ENCODE data around the gene APOBR. TPM values are rescaled to one million over a fixed set of nuclear protein-coding genes. Genes with fewer than 3 reads are reported as not detected.

APOBR gene
- total RNA-seq, 2 experiments from 2014 or later: 5.5 TPM

- POLR2A ChIA-PET: interaction anchor here (0.6 to 0.9 kb wide), 3 partner anchors 21 to 462 kb away, joined by 3 to 4 read pairs (median 3); no protein-coding TSS in a partner anchor
- DNase-seq: no peak
- no peak for TF ChIP-seq CTCF (IDR thresholded peaks at IDR 0.05)
- no peaks in the 10 kb centered on the region for H3K27me3 Mint-ChIP-seq
- ATAC-seq: no peak
- no peaks in the 10 kb centered on the region for H3K36me3 Mint-ChIP-seq (ENCODE audit: low read depth)
- H3K4me1 Mint-ChIP-seq (ENCODE audit: low read depth): peaks cover 14% of the 10 kb centered on the region
- no peaks in the 10 kb centered on the region for H3K9me3 Mint-ChIP-seq
- H3K27ac Mint-ChIP-seq: no peak overlapping the region
- no peak overlapping the region for H3K4me3 Mint-ChIP-seq
- CTCF ChIA-PET: interaction anchor here (0.6 kb wide), 1 partner anchor 197 kb away, joined by 3 read pairs; no protein-coding TSS in a partner anchor
- intact Hi-C loops (cut with micrococcal nuclease): no loop called here
Measured at GRCh38 chr16:28511801-28512789, 17.7 kb downstream of the APOBR start.

DNA sequence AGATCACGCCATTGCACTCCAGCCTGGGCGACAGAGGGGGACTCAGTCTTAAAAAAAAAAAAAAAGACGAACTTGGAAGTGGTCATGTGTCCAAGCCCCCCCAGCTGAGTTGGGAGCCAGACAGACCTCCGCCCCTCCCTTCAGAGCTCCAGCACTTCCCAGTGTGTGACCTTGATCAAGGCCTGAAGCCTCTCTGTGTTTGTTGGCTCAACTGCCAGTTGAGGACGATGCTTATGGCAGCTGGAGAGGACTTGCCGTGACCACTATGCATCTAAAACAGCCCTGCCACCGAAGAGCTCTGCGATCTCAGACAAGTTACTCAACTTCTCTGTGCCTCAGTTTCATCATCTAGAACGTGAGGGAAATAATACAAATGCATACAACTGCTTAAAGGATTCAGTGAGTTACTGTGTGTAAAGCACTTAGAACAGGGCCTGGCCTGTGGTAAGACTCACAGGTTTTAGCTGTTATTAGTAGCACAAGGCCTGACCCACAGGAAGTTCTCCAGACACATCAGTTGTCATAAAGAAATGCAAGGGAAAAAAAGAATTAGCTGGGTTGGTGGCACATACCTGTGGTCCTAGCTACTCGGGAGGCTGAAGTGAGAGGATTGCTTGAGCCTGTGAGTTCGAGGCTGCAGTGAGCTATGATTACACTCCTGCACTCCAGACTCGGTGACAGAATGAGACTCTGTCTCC is 19.2 kb downstream of the APOBR start:
- Mint-ChIP-seq H3K4me1 (ENCODE audit: low read depth) (peaks cover 2% of the 10 kb centered on the region), H3K27me3 (no peaks in the 10 kb centered on the region), H3K4me3 (no peak overlapping the region), H3K9me3 (no peaks in the 10 kb centered on the region), H3K36me3 (ENCODE audit: low read depth) (no peaks in the 10 kb centered on the region), H3K27ac (no peak overlapping the region)
- ATAC-seq: no peak
- no peak for TF ChIP-seq CTCF (IDR thresholded peaks at IDR 0.05)
- POLR2A ChIA-PET: interaction anchor here (0.7 to 1.0 kb wide), 2 partner anchors 36 to 56 kb away, joined by 3 read pairs; no protein-coding TSS in a partner anchor
- CTCF ChIA-PET: no interaction called here
- intact Hi-C loops (cut with micrococcal nuclease): no loop called here
- DNase-seq: no peak

DNA sequence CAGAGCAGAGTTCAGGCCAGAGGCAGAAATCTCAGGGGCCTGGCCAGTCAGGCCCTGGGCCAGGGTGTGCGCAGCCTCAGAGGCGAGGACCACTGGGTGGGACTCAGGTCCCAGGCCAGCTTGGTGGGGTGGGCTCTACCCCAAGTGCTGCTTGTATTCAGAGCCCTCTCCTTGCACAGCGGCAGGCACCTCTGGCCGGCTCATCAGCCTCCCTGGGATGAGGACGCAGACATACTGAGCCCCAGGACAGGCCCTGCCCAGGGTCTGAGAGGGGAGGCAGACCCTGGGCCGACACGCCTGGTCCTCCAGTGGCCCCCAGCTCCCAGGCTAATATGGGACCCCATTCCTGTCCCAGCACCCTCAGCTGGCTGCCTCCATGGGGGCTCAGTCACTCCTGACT is 19.8 kb downstream of the APOBR start:
- Mint-ChIP-seq H3K4me3 (no peak overlapping the region), H3K4me1 (ENCODE audit: low read depth) (peaks cover 2% of the 10 kb centered on the region), H3K9me3 (no peaks in the 10 kb centered on the region), H3K27ac (no peak overlapping the region), H3K27me3 (no peaks in the 10 kb centered on the region), H3K36me3 (ENCODE audit: low read depth) (no peaks in the 10 kb centered on the region)
- no peak for TF ChIP-seq CTCF (IDR thresholded peaks at IDR 0.05)
- DNase-seq (no peak), ATAC-seq (no peak)
- ChIA-PET POLR2A (interaction anchor here (1.0 kb wide), 1 partner anchor 35 kb away, joined by 3 read pairs; no protein-coding TSS in a partner anchor), CTCF (no interaction called here)
- intact Hi-C loops (cut with micrococcal nuclease): no loop called here

DNA sequence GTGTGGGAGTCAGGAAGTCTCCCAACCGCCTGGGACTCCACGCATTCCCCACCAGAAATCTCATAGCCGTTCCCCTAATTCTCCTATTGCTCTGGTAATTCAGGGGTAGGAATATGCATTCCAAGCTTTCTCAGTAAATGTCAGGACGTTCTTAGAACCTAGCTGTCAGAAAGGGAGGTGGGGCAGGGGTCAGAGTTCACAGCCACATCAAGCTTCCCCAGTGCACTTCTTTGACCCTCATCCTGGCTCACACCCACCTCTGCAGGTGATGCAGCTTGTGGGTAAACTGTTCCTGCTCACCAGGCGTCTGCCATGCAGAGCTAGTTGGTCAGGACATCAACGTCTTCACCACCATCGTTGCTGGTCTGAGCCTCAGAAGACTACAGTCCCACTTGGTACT is 26.2 kb downstream of the APOBR start:
- ChIA-PET POLR2A (no interaction called here), CTCF (no interaction called here)
- H3K36me3 Mint-ChIP-seq (ENCODE audit: low read depth): no peaks in the 10 kb centered on the region
- no peak overlapping the region for H3K4me3 Mint-ChIP-seq
- peaks cover 6% of the 10 kb centered on the region for H3K4me1 Mint-ChIP-seq (ENCODE audit: low read depth)
- ATAC-seq (no peak), DNase-seq (no peak)
- H3K27me3 Mint-ChIP-seq: no peaks in the 10 kb centered on the region
- TF ChIP-seq CTCF (IDR thresholded peaks at IDR 0.05): no peak
- no peaks in the 10 kb centered on the region for H3K9me3 Mint-ChIP-seq
- intact Hi-C loops (cut with micrococcal nuclease): no loop called here
- no peak overlapping the region for H3K27ac Mint-ChIP-seq
